KOPT-K1 (cell line): ENCODE measurements around the gene PHLDB3.

ENCODE experiments used
- H3K27ac ChIP-seq: fragments of 200-600 bp; sonication (generic); 2 replicates; pipeline ENCODE4 v1.5.1; 2016; ENCODE audit warnings: antibody characterized with exemption, mild to moderate bottlenecking, low read depth, low read length; ENCODE audit not compliant: poor library complexity, severe bottlenecking
- H3K36me3 ChIP-seq: fragments of 200-600 bp; sonication (generic); 2 replicates; pipeline ENCODE4 v1.5.1; 2017; ENCODE audit warnings: antibody characterized with exemption, mild to moderate bottlenecking, low read length, moderate library complexity; ENCODE audit not compliant: insufficient read depth
- H3K9me3 ChIP-seq: fragments of 200-600 bp; sonication (generic); 2 replicates; pipeline ENCODE4 v1.5.1; 2017; ENCODE audit warnings: antibody characterized with exemption, low read length, mild to moderate bottlenecking; ENCODE audit not compliant: insufficient read depth, poor library complexity, severe bottlenecking

The PHLDB3 gene

GRCh38 chr19:43496960-43497359 lies 7.6 kb downstream of the PHLDB3 start:
- no peak overlapping the region for H3K27ac ChIP-seq
- no peaks in the 10 kb centered on the region; the same call in 1 of the 2 replicates for H3K36me3 ChIP-seq
- no peaks in the 10 kb centered on the region for H3K9me3 ChIP-seq

- H3K36me3 ChIP-seq, result no peaks in the 10 kb centered on the region; the same call in 1 of the 2 replicates
- H3K27ac ChIP-seq, result no peak overlapping the region
Observed at GRCh38 chr19:43495082-43495481, 9.5 kb downstream of the PHLDB3 start.

GRCh38 chr19:43490759-43491158 lies 13.8 kb downstream of the PHLDB3 start:
- H3K9me3 ChIP-seq, result no peaks in the 10 kb centered on the region
- no peaks in the 10 kb centered on the region for H3K36me3 ChIP-seq
- H3K27ac ChIP-seq, result no peak overlapping the region

More at GRCh38 chr19:43495082-43495481, 9.5 kb downstream of the PHLDB3 start:
- no peaks in the 10 kb centered on the region for H3K9me3 ChIP-seq

GRCh38 chr19:43489979-43490599 lies 14.5 kb downstream of the PHLDB3 start:
- Histone ChIP-seq H3K9me3 (no peaks in the 10 kb centered on the region), H3K36me3 (no peaks in the 10 kb centered on the region), H3K27ac (no peak overlapping the region)

GRCh38 chr19:43489310-43489709 lies 15.2 kb downstream of the PHLDB3 start:
- no peak overlapping the region for H3K27ac ChIP-seq
- no peaks in the 10 kb centered on the region for H3K9me3 ChIP-seq
- no peaks in the 10 kb centered on the region for H3K36me3 ChIP-seq

DNA sequence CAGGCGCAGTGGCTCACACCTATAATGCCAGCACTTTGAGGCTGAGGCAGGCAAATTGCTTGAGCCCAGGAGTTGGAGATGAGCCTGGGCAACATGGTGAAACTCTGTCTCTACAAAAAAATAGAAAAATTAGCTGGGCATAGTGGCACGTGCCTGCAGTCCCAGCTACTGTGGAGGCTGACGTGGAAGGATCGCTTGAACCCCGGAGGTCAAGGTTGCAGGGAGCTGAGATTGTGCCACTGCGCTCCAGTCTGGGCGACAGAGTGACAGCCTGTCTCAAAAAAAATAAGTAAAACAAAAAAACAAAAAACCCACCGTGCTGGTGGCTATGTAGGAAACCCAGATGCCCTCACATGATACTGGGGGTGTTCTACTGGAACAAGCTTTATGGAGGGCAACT lies 16.4 kb downstream of the PHLDB3 start:
- Histone ChIP-seq H3K9me3 (no peaks in the 10 kb centered on the region), H3K27ac (no peak overlapping the region), H3K36me3 (no peaks in the 10 kb centered on the region)

GRCh38 chr19:43486412-43486811 lies 18.1 kb downstream of the PHLDB3 start:
- no peaks in the 10 kb centered on the region for H3K9me3 ChIP-seq
- H3K36me3 ChIP-seq, result no peaks in the 10 kb centered on the region
- no peak overlapping the region for H3K27ac ChIP-seq

- no peaks in the 10 kb centered on the region for H3K36me3 ChIP-seq
- H3K9me3 ChIP-seq, result no peaks in the 10 kb centered on the region
- H3K27ac ChIP-seq, result no peak overlapping the region
Observed at GRCh38 chr19:43485951-43486350, 18.6 kb downstream of the PHLDB3 start.

DNA sequence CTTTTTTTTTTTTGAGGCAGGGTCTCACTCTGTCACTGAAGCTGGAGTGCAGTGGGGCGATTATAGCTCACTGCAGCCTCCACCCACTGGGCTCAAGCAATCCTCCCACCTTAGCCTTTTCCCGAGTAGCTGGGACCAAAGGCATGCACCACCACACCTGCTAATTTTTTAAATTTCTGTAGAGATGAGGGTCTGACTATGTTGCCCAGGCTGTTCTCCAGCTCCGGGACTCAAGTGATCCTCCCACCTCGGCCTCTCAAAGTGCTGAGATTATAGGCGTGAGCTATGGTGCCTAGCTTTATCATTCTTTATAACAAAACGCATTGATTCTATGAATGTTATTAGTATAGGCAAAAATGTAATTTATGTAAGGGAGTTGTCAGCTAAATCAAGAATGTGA lies 21.3 kb downstream of the PHLDB3 start:
- no peak overlapping the region for H3K27ac ChIP-seq
- H3K36me3 ChIP-seq, result no peaks in the 10 kb centered on the region
- H3K9me3 ChIP-seq, result no peaks in the 10 kb centered on the region

DNA sequence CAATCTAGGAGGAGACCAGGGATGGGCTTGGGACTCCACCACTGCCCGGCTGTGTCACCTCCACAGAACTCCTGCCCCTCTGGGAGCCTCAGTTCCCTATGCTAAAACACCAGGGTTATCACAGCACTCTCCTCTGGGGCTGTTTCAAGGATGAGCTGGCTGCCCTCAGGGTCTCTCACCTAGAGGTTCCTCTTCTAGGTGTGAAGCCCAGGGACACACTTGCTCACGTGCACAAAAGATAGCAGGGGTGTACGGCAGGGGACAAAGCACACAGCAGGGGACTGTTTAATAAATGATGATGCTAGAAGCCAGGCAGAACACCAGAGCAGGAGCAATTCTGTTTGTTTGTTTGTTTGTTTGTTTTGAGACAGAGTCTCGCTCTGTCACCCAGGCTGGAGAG lies 22.4 kb downstream of the PHLDB3 start:
- H3K36me3 ChIP-seq, result no peaks in the 10 kb centered on the region
- H3K27ac ChIP-seq, result no peak overlapping the region
- no peaks in the 10 kb centered on the region for H3K9me3 ChIP-seq

DNA sequence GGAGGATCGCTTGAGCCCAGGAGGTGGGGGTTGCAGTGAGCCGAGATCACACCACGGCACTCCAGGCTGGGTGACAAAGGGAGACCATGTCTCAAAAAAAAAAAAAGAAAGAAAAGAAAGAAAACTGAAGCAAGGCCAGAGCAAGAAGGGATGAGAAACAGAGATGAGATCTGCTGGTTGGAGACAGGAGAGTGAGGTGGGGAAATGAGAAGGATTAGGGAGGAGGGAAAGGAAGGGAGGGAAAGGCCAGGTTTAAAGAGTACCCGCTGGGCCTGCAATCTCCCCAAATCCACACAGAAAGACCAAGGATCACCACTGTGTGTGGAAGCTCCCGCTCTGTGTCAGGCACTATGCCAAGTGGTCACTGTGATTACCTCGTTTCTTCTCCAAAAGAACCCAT lies 22.8 kb downstream of the PHLDB3 start:
- no peak overlapping the region for H3K27ac ChIP-seq
- no peaks in the 10 kb centered on the region for H3K9me3 ChIP-seq
- H3K36me3 ChIP-seq, result no peaks in the 10 kb centered on the region

DNA sequence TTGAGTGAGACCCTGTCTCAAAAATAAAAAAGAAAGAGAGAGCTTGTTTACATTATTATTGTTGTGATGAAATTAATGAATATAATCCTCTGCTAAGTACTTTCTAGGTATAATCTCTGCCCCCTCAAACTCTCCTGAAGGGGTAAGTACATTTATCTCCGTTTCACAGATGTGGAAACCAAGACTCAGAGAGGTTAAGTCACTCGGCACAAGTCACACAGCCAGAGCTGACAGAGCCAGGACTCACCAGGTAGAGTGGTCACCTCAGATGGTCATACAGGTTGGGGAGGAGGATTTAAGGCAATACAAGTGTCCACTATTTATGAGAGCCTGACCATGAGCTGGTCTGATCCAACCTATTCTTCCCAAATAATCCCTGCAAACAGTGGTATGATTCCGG lies 24.0 kb downstream of the PHLDB3 start:
- H3K36me3 ChIP-seq, result no peaks in the 10 kb centered on the region
- H3K9me3 ChIP-seq, result no peaks in the 10 kb centered on the region
- H3K27ac ChIP-seq, result no peak overlapping the region

DNA sequence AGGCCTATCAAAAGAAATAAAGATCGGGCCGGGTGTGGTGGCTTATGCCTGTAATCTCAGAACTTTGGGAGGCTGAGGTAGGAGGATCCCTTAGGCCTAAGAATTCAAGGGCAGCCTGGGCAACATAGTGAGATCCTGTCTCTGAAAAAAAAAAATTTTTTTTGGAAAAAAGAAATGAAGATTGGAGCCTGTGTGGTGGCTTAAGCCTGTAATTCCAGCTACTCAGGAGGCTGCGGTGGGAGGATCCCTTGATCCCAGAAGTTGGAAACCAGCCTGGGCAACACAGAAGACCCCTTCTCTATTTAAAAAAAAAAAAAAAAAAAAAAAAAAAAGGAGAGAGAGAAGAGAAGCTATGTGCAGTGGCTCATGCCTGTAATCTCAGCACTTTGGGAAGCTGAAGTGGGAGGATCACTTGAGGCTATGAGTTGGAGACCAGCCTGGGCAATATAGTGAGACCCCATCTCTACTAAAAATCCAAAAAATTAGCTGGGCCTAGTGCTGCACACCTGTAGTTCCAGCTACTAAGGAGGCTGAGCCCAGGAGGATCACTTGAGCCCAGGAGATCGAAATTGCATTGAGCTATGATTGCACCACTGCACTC lies 24.5 kb downstream of the PHLDB3 start:
- H3K36me3 ChIP-seq, result no peaks in the 10 kb centered on the region
- no peak overlapping the region for H3K27ac ChIP-seq
- no peaks in the 10 kb centered on the region for H3K9me3 ChIP-seq

- no peaks in the 10 kb centered on the region for H3K36me3 ChIP-seq
- H3K9me3 ChIP-seq, result no peaks in the 10 kb centered on the region
- no peak overlapping the region for H3K27ac ChIP-seq
Observed at GRCh38 chr19:43479226-43479625, 25.3 kb downstream of the PHLDB3 start.

DNA sequence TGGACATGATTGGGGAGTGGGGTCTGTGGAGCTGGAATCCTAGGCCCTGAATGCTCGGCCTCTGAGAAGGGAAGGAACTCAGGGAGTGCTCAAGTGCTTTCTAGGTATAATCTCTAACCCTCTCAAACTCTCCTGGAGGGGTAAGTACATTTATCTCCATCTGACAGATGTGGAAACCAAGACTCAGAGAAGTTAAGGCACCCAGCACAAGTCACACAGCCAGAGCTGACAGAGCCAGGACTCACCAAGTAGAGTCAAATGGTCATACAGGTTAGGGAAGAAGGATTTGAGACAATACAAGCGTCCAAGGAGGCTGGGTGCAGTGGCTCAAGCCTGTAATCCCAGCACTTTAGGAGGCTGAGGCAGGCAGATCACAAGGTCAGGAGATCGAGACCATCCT lies 26.2 kb downstream of the PHLDB3 start:
- no peaks in the 10 kb centered on the region for H3K36me3 ChIP-seq
- H3K27ac ChIP-seq, result no peak overlapping the region
- H3K9me3 ChIP-seq, result no peaks in the 10 kb centered on the region

DNA sequence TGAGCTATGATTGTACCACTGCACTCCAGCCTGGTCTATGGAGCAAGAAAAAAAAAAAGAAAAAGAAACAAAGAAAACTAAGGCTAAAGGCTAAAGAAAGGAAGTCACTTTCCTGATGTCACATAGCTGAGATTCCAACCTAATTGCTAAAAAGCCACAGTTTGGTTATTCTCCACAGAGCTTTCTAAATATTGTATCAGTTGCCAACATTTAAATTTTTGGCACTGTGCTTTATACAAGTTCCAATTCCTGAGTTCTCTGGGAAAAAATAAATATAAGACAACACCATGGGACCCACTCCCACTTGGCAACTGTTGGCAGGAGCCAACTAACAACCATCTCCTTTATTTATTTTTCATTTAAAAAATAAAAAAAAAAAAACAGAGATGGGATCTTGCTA lies 27.9 kb downstream of the PHLDB3 start:
- H3K27ac ChIP-seq, result no peak overlapping the region
- no peaks in the 10 kb centered on the region for H3K36me3 ChIP-seq
- H3K9me3 ChIP-seq, result no peaks in the 10 kb centered on the region
